Lower lobe of right lung (tissue), 2 donors: ENCODE data around the gene RAB27A. TPM values are rescaled to one million over a fixed set of nuclear protein-coding genes. Genes with fewer than 3 reads are reported as not detected.

Source experiments
- ATAC-seq, 2 donors: fragments of 200-7000 bp; cut with Tn5 transposase; one replicate each; pipeline ENCODE4 v1.9.1; 2020 to 2022; ENCODE audit warnings: mild to moderate bottlenecking in 2 of 2, moderate library complexity in 2 of 2
- DNase-seq: peaks from one replicate; pipeline ENCODE4 v3.0.0-alpha.2; 2020
- H3K27ac ChIP-seq: fragments of 200-600 bp; one replicate; pipeline ENCODE4 v1.8.0; 2022
- H3K27me3 ChIP-seq: fragments of 200-600 bp; one replicate; pipeline ENCODE4 v1.8.0; 2022; ENCODE audit warnings: low read depth
- H3K36me3 ChIP-seq: fragments of 200-600 bp; one replicate; pipeline ENCODE4 v1.8.0; 2022; ENCODE audit warnings: mild to moderate bottlenecking
- H3K4me1 ChIP-seq: fragments of 200-600 bp; one replicate; pipeline ENCODE4 v1.8.0; 2022
- H3K4me3 ChIP-seq: fragments of 200-600 bp; one replicate; pipeline ENCODE4 v1.8.0; 2022; ENCODE audit warnings: mild to moderate bottlenecking
- H3K9me3 ChIP-seq: fragments of 200-600 bp; one replicate; pipeline ENCODE4 v1.8.0; 2022
- CTCF ChIP-seq: fragments of 200-600 bp; IDR thresholded peaks from one replicate; pipeline ENCODE4 v1.8.0; 2022; ENCODE audit warnings: antibody characterized with exemption, mild to moderate bottlenecking
- intact Hi-C: fragments of 100-400 bp; cut with DNase I; formaldehyde crosslinking; loops from one replicate; pipeline ENCODE4 v1.11.0; 2022
- total RNA-seq: library from RNA; stranded (reverse); fragmentation: NEBNext Ultra II Directional; extraction: Animal tissue kit (Norgen Biotek cat#: 25700); gene quantifications from one replicate; pipeline ENCODE4 v1.2.1, GENCODE V29; 2021
- donor health status: DM: no; HTN: yes; CAD: no; lungs with severe emphysema.

RAB27A gene
- total RNA-seq, 1 donor from 2014 or later = 63.4 TPM

DNA sequence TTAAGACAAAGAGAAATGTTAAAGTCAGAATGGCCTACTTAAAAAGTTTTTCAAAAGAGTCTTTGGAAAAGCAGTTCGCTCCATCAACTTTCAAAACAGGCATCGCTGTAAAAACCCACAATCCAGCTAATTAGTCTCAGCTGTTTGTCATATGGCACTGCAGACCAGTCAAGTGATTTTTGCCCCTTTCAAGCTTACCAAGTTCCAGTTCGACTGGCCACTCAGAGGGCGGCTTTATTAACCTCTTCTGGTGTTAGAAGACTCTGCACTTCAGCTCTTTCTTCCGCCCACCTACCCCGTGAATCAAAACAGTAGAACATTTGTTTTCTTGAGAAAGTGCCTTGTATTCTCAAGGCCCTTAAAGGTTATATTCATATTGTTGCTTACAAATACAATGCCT, 19.3 kb downstream of the RAB27A start:
- H3K27me3 ChIP-seq = no peaks in the 10 kb centered on the region
- peaks cover 14% of the 10 kb centered on the region for H3K4me1 ChIP-seq
- intact Hi-C loops = no loop called here
- DNase-seq (no peak), ATAC-seq (no peak)
- no peak overlapping the region for H3K4me3 ChIP-seq
- no peaks in the 10 kb centered on the region for H3K9me3 ChIP-seq
- no peak overlapping the region for H3K27ac ChIP-seq
- no peaks in the 10 kb centered on the region for H3K36me3 ChIP-seq
- TF ChIP-seq CTCF = no peak

GRCh38 chr15:55268176-55268695, 21.4 kb downstream of the RAB27A start:
- intact Hi-C loops = no loop called here
- H3K36me3 ChIP-seq = no peaks in the 10 kb centered on the region
- H3K27ac ChIP-seq = peak overlapping the region; percentile 58
- TF ChIP-seq CTCF = no peak
- ATAC-seq (no peak), DNase-seq (no peak)
- no peaks in the 10 kb centered on the region for H3K27me3 ChIP-seq
- no peak overlapping the region for H3K4me3 ChIP-seq
- H3K4me1 ChIP-seq = peaks cover 14% of the 10 kb centered on the region
- no peaks in the 10 kb centered on the region for H3K9me3 ChIP-seq

- peak; percentile 79 for DNase-seq
These were observed 22.0 kb downstream of the RAB27A start for GRCh38 chr15:55267401-55268175.

DNA sequence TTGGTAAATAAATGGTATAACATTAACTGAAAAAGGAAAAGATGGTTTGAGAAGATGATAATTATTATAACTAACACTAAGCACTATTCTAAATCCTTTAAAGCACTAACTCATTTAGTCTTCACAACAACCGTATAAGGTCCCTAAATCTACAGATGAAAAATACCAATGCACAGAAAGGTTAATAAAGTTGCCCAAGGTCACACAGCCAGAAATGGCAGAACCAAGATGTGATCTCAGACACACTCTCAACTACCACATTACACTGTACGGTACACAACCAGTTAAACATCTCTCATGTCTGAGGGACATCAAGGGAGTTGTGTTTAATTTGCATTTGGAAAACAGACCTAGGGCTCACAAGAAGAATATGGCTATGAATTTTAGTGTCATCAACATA, 23.1 kb downstream of the RAB27A start:
- H3K27me3 ChIP-seq = no peaks in the 10 kb centered on the region
- peaks cover 14% of the 10 kb centered on the region for H3K4me1 ChIP-seq
- intact Hi-C loops = no loop called here
- no peaks in the 10 kb centered on the region for H3K9me3 ChIP-seq
- peak overlapping the region; percentile 58 for H3K27ac ChIP-seq
- DNase-seq (no peak), ATAC-seq (no peak)
- no peak for TF ChIP-seq CTCF
- no peaks in the 10 kb centered on the region for H3K36me3 ChIP-seq
- no peak overlapping the region for H3K4me3 ChIP-seq

More at GRCh38 chr15:55267401-55268175, 22.0 kb downstream of the RAB27A start:
- intact Hi-C loops = no loop called here
- H3K9me3 ChIP-seq = no peaks in the 10 kb centered on the region
- H3K27ac ChIP-seq = peak overlapping the region; percentile 58
- no peaks in the 10 kb centered on the region for H3K27me3 ChIP-seq
- ATAC-seq = peak; percentile 83 to 88
- no peaks in the 10 kb centered on the region for H3K36me3 ChIP-seq
- TF ChIP-seq CTCF = no peak
- H3K4me1 ChIP-seq = peaks cover 14% of the 10 kb centered on the region
- H3K4me3 ChIP-seq = peak overlapping the region; percentile 7

DNA sequence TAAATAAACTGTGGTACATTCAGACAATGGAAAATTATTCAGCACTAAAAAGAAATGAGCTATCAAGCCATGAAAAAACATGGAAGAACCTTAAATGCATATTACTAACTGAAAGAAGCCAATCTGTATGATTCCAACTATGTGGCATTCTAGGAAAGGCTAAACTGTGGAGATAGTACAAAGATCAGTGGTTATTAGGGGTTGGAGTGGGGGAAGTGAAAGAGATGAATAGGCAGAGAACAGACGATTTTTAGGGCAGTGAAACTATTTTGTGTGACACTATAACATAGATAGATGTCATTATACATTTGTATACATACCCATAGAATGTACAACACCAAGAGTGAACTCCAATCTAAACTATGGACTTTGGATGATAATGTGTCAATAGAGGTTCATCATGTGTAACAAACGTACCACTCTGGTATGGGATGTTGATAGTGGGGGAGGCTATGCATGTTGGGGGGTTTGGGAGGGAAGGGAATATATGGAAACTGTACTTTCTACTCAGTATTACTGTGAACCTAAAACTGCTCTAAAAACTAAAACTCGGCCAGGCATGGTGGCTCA, 29.0 kb downstream of the RAB27A start:
- ATAC-seq = no peak
- Histone ChIP-seq H3K36me3 (no peaks in the 10 kb centered on the region), H3K4me3 (no peak overlapping the region), H3K27me3 (no peaks in the 10 kb centered on the region), H3K9me3 (no peaks in the 10 kb centered on the region), H3K4me1 (peaks cover 16% of the 10 kb centered on the region), H3K27ac (no peak overlapping the region)
- no peak for DNase-seq
- no peak for TF ChIP-seq CTCF
- intact Hi-C loops = no loop called here
